Activated CD4-positive, alpha-beta memory T cell treated with anti-CD3 and anti-CD28 coated beads, Interleukin-2, amount 10 ng/mL, durations not matched to agents 7 days and 5 days (primary cell): ENCODE data around the gene SCARB1. TPM values are rescaled to one million over a fixed set of nuclear protein-coding genes. Genes with fewer than 3 reads are reported as not detected.
A peak's percentile ranks its signal among the peaks of the same experiment; 100 is the strongest.

Experiments
- CTCF ChIA-PET: fragments of 350-600 bp; sonication (Branson Sonifier 250); formaldehyde crosslinking; loops from one replicate; lab custom pipeline; 2021; ENCODE audit warnings: antibody characterized with exemption, inconsistent platforms; lab: Charles Lee
- POLR2A ChIA-PET: fragments of 350-600 bp; sonication (Branson Sonifier 250); formaldehyde crosslinking; loops from one replicate; lab custom pipeline; 2021; ENCODE audit warnings: antibody characterized with exemption; lab: Charles Lee
- DNase-seq: peaks from one replicate; pipeline ENCODE4 v3.0.0-alpha.2; 2020
- H3K27ac Mint-ChIP-seq: one replicate; pipeline ENCODE4 v1.8.0; 2021; ENCODE audit warnings: mild to moderate bottlenecking, mixed read lengths
- H3K27me3 Mint-ChIP-seq: one replicate; pipeline ENCODE4 v1.8.0; 2021; ENCODE audit warnings: mixed read lengths
- H3K36me3 Mint-ChIP-seq: one replicate; pipeline ENCODE4 v1.8.0; 2021; ENCODE audit warnings: low read depth, mixed read lengths
- H3K4me1 Mint-ChIP-seq: one replicate; pipeline ENCODE4 v1.8.0; 2021; ENCODE audit warnings: mixed read lengths
- H3K4me3 Mint-ChIP-seq: one replicate; pipeline ENCODE4 v1.8.0; 2021; ENCODE audit warnings: mild to moderate bottlenecking, mixed read lengths
- H3K9me3 Mint-ChIP-seq: one replicate; pipeline ENCODE4 v1.8.0; 2021; ENCODE audit warnings: mixed read lengths
- total RNA-seq, 2 experiments: library from RNA; stranded (reverse); gene quantifications; one replicate each; pipeline ENCODE4 v1.2.3, GENCODE V29; 2021

SCARB1 gene
- total RNA-seq, 2 experiments from 2014 or later, result 4.3 to 5.8 TPM

DNA sequence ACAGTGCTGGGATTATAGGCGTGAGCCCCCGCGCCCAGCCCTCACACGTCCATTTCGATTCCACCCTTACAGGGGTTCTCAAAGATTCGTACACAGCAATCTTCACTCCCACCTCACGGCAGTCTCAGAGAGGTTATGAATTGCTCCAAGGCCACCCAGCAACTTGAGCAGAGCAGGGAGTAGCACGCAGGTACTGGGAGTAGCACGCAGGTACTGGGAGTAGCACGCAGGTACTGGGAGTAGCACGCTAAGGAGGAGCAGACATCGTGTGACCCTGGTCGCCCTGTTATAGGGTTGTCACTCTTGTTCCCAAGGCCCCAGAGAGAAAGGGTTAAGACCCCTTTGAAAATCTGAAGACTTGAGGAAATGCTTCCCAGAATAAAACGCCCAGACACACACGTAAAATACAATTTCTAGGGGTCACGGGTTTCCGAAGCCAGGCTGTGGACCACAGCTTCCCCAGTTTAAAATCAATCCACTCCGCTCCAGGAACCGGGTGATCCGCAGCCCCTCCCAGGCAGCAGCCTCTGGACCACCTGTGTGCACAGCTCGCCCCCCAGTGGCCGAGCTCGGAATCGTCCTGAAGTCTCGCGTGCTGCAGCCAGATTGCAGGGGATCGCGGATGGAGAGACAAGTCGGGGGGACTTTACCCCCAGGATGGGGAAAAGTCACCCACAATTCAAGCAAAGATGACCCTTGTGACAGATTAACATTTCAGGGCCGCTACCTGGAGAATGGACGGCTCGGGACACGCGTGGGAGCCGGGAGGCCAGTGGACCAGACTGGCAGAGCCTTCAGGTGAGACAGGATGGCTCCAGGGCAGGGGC, 92.0 kb downstream of the SCARB1 start:
- Mint-ChIP-seq H3K27ac (no peak overlapping the region), H3K27me3 (peaks cover 31% of the 10 kb centered on the region), H3K9me3 (no peaks in the 10 kb centered on the region), H3K4me1 (peaks cover 39% of the 10 kb centered on the region), H3K36me3 (no peaks in the 10 kb centered on the region), H3K4me3 (no peak overlapping the region)
- DNase-seq, result peak; percentile 77
- ChIA-PET POLR2A (interaction anchor here (0.7 kb wide), 1 partner anchor 10 kb away, joined by 3 read pairs; no protein-coding TSS in a partner anchor), CTCF (interaction anchor here (0.6 to 2.0 kb wide), 13 partner anchors 10 to 739 kb away, joined by 3 to 16 read pairs (median 4); no protein-coding TSS in a partner anchor)

DNA sequence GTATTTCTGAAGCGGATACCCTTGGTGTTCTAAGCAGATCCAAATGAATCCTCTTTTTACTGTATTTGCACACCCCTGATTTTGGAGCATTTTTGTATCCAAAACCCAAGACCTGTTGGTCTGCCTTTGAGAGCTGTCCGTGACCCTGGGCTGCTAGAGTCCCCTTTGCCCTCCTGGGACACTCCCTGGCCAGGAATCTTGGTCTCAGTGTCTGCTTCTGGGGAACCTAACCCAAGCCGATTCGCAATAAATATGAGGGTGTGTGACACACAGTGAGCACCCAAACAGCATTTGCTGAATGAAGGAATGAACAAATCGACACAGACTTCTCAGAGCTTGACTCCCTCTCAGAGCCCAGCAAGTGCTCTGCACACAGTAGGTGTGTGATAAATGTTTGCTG, 92.9 kb downstream of the SCARB1 start:
- H3K27ac Mint-ChIP-seq, result no peak overlapping the region
- ChIA-PET CTCF (interaction anchor here (1.0 to 2.0 kb wide), 7 partner anchors 136 to 733 kb away, joined by 3 to 16 read pairs (median 4); no protein-coding TSS in a partner anchor), POLR2A (no interaction called here)
- no peaks in the 10 kb centered on the region for H3K36me3 Mint-ChIP-seq
- no peak overlapping the region for H3K4me3 Mint-ChIP-seq
- peaks cover 32% of the 10 kb centered on the region for H3K27me3 Mint-ChIP-seq
- H3K4me1 Mint-ChIP-seq, result peaks cover 34% of the 10 kb centered on the region
- peaks cover 2% of the 10 kb centered on the region for H3K9me3 Mint-ChIP-seq
- no peak for DNase-seq

DNA sequence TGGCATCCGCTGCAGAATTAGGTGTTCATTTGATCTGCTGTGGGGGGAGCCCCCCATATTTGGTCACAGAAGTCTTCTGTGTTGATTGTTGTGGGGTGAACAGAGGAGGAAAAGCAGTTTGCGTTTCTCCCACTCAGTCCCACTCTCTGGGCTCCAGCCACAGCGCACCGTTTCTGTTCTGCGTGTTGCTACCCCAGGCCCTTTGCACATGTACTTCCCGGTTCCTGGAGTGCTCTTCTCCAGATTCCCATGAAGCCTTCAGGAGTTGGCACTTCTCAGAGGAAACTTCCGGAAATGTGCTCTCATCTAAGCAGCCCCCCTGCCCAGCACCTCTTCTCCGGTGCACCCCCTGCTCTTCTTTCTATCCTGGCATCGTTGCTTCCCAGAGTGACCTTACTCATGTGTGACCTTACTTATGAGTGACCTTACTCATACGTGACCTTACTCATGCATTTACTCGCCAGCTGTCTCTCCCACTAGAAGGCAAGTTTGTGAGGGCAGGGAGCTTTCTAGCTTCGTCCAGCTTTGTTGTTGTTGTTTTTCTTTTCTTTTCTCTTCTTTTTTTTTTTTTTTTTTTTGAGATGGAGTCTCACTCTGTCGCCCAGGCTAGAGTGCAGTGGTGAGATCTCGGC, 93.7 kb downstream of the SCARB1 start:
- Mint-ChIP-seq H3K27me3 (peaks cover 33% of the 10 kb centered on the region), H3K4me3 (no peak overlapping the region), H3K4me1 (peaks cover 28% of the 10 kb centered on the region), H3K36me3 (peaks cover 4% of the 10 kb centered on the region), H3K9me3 (peaks cover 9% of the 10 kb centered on the region), H3K27ac (no peak overlapping the region)
- ChIA-PET CTCF (interaction anchor here (1.0 to 1.4 kb wide), 2 partner anchors 137 to 304 kb away, joined by 3 read pairs; no protein-coding TSS in a partner anchor), POLR2A (no interaction called here)
- DNase-seq, result no peak

DNA sequence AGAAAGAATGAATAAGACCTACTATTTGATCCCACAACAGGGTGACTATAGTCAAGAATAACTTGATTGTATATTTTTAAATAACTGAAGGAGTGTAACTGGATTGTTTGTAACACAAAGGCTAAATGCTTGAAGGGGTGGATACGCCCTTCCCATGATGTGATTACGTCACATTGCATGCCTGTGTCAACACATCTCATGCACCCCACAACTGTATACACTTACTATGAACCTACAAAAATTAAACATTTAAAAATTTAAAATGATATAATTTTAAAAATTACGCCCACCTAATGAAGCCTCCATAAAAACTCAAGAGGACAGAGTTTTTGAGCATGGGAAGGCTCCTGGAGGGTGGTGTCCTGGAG, 94.5 kb downstream of the SCARB1 start:
- no peak overlapping the region for H3K27ac Mint-ChIP-seq
- no peak for DNase-seq
- peaks cover 4% of the 10 kb centered on the region for H3K36me3 Mint-ChIP-seq
- ChIA-PET POLR2A (no interaction called here), CTCF (interaction anchor here (0.6 kb wide), 1 partner anchor 82 kb away, joined by 3 read pairs; no protein-coding TSS in a partner anchor)
- H3K4me1 Mint-ChIP-seq, result peaks cover 20% of the 10 kb centered on the region
- H3K27me3 Mint-ChIP-seq, result peaks cover 37% of the 10 kb centered on the region
- H3K4me3 Mint-ChIP-seq, result no peak overlapping the region
- peaks cover 17% of the 10 kb centered on the region for H3K9me3 Mint-ChIP-seq

DNA sequence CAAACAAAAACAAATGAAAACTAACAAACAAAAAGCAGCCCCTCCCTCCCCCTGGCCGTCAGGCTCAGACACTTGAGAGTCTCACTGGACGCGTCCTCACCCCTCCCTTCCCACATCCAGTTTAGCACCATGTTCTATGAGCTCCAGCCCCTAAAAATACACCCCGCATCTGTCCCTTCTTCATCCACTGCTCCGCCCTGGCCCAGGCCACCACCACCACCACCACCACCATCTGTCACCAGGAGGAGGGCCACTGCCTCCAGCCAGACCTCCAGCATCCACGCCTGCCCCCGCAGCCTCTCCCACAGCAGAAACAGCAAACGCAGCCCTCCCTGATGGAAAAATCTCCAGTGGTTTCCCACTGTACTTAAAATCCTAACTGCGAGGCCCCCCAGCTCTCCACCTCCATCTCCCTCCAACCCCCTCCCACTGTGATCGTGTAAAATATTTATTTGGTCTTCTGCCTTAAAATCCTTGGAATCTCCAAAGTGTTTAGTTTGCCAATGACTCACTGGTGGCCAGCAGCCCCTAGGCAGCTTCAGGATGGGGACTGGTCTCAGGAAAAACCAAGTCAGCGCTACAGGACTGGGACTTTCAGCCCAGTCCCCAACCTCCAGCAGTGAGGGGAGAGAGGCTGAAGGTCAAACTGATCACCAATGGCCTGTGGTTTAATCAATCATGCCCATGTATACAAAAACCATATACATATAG, 95.1 kb downstream of the SCARB1 start:
- Mint-ChIP-seq H3K27me3 (peaks cover 37% of the 10 kb centered on the region), H3K4me3 (no peak overlapping the region), H3K9me3 (peaks cover 18% of the 10 kb centered on the region), H3K36me3 (peaks cover 4% of the 10 kb centered on the region), H3K4me1 (peaks cover 14% of the 10 kb centered on the region), H3K27ac (no peak overlapping the region)
- ChIA-PET CTCF (interaction anchor here (0.6 kb wide), 1 partner anchor 83 kb away, joined by 3 read pairs; no protein-coding TSS in a partner anchor), POLR2A (no interaction called here)
- DNase-seq, result no peak

DNA sequence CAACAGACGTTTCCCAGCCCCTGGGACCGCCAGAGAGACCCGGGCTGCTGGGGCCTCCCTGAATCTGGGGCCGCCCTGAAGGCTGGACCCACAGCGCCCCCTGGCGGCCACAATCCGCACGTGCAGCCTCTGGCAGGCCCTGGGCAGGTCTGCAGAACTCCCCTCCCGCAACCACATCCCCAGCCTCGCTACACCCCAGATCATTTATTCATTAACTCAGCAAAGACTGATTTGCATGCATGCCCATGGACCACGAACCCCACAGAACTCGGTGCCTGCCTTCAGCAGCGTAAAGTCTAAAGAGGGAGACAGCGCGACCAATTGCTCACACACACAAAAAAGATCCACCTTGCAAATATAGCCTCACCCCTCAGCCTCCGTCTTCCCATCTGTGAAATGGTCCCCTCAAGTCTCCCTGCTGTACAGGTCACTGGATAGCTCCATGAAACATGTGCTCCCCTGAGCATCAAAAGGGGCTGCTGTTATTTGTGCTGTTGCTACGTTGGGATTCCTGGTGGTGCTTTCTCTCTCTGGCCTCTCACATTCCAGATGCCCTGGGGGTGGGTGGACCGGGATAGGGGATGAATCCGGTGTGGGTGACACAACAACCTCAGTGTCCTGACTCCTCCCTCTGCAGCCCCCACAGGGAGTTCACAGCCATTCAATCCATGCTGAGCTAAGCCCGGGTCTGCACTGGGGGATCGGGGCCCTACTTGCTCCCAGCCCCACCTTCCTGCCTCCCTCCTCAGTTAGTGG, 96.4 kb downstream of the SCARB1 start:
- peak; percentile 83 for DNase-seq
- peaks cover 9% of the 10 kb centered on the region for H3K4me1 Mint-ChIP-seq
- peaks cover 4% of the 10 kb centered on the region for H3K36me3 Mint-ChIP-seq
- ChIA-PET POLR2A (no interaction called here), CTCF (interaction anchor here (1.6 to 3.3 kb wide), 2 partner anchors 728 to 731 kb away, joined by 3 to 13 read pairs; no protein-coding TSS in a partner anchor)
- H3K4me3 Mint-ChIP-seq, result no peak overlapping the region
- peaks cover 36% of the 10 kb centered on the region for H3K27me3 Mint-ChIP-seq
- no peak overlapping the region for H3K27ac Mint-ChIP-seq
- peaks cover 18% of the 10 kb centered on the region for H3K9me3 Mint-ChIP-seq

DNA sequence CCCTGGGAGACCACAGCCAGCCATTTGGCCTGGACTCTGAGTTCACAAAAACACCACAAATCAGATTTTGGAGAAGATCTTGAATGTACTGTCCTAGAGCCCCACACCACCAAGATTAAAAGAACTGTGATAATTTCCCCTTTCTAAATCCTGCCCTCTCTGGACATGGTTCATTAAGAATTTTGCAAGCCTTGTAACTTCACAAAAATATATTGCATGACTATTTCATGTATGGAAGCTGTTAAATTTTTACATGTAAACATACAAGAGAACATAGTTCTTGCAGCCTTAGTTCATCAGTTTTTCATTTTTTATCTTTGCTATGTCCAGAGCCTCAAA, 97.0 kb downstream of the SCARB1 start:
- CTCF ChIA-PET, result interaction anchor here (1.2 to 3.3 kb wide), 4 partner anchors 10 to 730 kb away, joined by 3 to 13 read pairs (median 3); no protein-coding TSS in a partner anchor
- Mint-ChIP-seq H3K4me1 (peaks cover 6% of the 10 kb centered on the region), H3K4me3 (no peak overlapping the region), H3K9me3 (peaks cover 18% of the 10 kb centered on the region), H3K27me3 (peaks cover 34% of the 10 kb centered on the region), H3K27ac (no peak overlapping the region), H3K36me3 (peaks cover 4% of the 10 kb centered on the region)
- POLR2A ChIA-PET, result no interaction called here
- DNase-seq, result no peak

DNA sequence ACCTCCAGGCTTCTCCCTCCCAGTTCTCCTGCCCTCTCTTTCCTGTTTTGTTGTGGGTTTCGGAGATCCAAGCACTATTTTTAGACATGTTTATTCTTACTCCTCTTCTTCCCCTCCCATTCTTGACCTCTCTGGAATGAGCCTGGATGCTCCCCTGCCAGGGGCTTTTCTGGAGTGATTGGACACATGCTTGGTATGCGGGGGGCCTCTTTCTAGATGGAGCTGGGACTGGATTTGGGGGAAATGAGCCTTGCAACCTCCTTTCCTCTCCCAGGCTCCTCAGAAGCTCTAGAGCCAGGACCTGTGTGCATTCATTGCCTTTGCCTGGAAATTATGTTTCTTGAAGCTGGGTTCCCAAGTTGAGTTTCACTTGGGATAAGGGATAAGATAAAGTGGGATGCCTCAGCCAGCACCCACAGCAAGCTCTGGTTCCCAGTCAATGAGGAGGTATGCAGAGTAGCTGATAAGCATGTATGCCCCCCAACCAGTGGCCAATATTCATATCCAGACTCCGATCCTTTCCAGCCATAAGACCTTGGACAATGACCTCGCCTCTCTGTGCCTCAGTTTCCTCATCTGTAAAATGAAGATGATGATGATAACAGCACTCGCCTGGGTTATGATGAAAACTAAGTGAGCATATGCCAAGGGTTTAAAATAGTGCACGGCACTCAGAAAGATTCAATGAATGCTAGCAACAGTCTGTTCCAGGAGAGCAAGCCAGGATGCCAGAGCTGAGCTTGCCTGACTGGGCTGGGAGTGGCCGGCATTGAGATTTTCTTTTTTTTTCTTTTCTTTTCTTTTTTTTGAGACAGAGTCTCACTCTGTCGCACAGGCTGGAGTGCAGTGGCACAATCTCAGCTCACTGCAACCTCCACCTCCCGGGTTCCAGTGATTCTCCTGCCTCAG, 97.8 kb downstream of the SCARB1 start:
- H3K9me3 Mint-ChIP-seq, result peaks cover 18% of the 10 kb centered on the region
- no peak overlapping the region for H3K27ac Mint-ChIP-seq
- peaks cover 5% of the 10 kb centered on the region for H3K4me1 Mint-ChIP-seq
- CTCF ChIA-PET, result interaction anchor here (1.1 to 3.3 kb wide), 7 partner anchors 9 to 736 kb away, joined by 3 to 13 read pairs (median 3); no protein-coding TSS in a partner anchor
- no peak for DNase-seq
- POLR2A ChIA-PET, result no interaction called here
- no peak overlapping the region for H3K4me3 Mint-ChIP-seq
- H3K36me3 Mint-ChIP-seq, result peaks cover 4% of the 10 kb centered on the region
- peaks cover 30% of the 10 kb centered on the region for H3K27me3 Mint-ChIP-seq

DNA sequence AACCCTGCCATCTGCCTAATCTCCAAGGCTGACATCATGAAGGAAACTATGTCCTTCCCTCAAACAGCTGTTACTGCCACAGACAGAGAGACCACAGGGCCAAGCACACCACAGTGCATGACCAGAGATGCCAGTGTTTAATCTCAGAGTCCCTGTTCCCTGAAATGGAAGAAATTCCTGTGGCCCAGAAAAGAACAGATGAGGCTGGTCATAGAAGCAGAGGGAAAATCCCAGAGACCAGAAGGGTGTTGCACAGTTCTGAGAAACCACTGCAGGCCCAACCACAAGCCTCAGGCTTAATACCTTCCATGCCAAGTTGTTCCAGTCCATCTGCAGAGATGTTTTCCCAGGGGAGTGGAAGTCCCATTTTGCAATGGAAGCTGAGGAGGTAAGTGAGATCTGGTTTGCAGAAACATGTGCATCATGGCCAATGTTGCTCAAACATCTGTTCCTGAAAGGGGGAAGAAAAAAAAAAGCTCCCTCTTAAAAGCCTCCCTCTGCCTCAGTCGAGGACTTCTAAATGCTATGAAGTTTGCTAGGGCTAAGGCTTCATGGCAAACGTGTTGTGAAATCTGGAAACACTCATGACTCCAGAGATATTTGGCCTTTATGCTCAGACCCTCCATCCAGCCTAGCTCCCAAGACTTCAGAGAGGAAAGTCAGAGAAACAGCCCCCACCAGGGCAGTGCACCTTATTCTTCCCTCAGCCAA, 98.6 kb downstream of the SCARB1 start:
- no peak for DNase-seq
- ChIA-PET POLR2A (interaction anchor here (0.6 kb wide), 1 partner anchor 159 kb away, joined by 3 read pairs; no protein-coding TSS in a partner anchor), CTCF (interaction anchor here (0.7 to 3.3 kb wide), 13 partner anchors 9 to 735 kb away, joined by 3 to 13 read pairs (median 3); no protein-coding TSS in a partner anchor)
- peaks cover 4% of the 10 kb centered on the region for H3K36me3 Mint-ChIP-seq
- H3K27me3 Mint-ChIP-seq, result peaks cover 31% of the 10 kb centered on the region
- H3K4me3 Mint-ChIP-seq, result no peak overlapping the region
- no peak overlapping the region for H3K27ac Mint-ChIP-seq
- peaks cover 18% of the 10 kb centered on the region for H3K9me3 Mint-ChIP-seq
- H3K4me1 Mint-ChIP-seq, result peaks cover 5% of the 10 kb centered on the region

DNA sequence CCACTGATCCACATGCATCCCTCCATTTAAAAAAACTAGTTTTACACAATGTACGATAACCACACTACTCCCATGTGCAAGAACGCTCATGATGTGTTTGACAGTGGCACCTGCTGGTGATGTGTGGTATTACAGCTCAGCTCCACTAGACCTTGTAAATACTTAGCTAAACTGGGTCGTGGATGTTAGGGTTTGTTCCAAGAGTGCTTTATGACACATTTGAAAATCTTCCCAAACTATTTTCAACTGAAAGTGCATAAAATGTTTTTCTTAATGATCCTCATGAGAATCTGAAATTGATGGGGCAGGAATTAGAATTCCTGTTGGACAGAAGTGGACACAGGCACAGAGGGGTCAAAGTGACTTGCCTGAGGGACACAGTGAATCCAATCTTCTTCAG, 99.2 kb downstream of the SCARB1 start:
- H3K27me3 Mint-ChIP-seq, result peaks cover 27% of the 10 kb centered on the region
- H3K9me3 Mint-ChIP-seq, result peaks cover 18% of the 10 kb centered on the region
- H3K4me3 Mint-ChIP-seq, result no peak overlapping the region
- CTCF ChIA-PET, result interaction anchor here (0.9 to 3.3 kb wide), 11 partner anchors 9 to 734 kb away, joined by 3 to 13 read pairs (median 3); no protein-coding TSS in a partner anchor
- peaks cover 4% of the 10 kb centered on the region for H3K36me3 Mint-ChIP-seq
- H3K4me1 Mint-ChIP-seq, result peaks cover 5% of the 10 kb centered on the region
- no peak overlapping the region for H3K27ac Mint-ChIP-seq
- DNase-seq, result peak; percentile 29
- POLR2A ChIA-PET, result interaction anchor here (0.6 kb wide), 1 partner anchor 159 kb away, joined by 3 read pairs; no protein-coding TSS in a partner anchor

DNA sequence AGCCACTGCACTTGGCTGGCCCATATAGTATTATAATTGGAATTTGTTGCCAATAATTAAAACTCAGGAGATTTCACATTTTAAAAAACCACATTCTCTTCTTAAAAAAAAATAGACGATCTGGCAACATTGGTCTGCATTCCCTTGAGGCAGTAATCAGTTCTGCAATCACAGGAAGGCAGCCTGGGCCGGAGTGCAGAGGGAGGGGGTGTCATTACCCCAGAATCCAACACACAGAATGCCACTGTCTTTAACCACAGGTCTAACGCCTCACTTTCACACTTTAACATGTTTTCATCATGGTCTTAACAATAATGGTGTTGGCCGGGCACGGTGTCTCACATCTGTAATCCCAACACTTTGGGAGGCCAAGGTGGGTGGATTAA, 100.1 kb downstream of the SCARB1 start:
- CTCF ChIA-PET, result interaction anchor here (1.3 to 2.8 kb wide), 4 partner anchors 8 to 731 kb away, joined by 3 to 12 read pairs (median 3); no protein-coding TSS in a partner anchor

More for the DNA sequence above, 100.1 kb downstream of the SCARB1 start:
- POLR2A ChIA-PET, result no interaction called here
- no peak overlapping the region for H3K27ac Mint-ChIP-seq
- peaks cover 4% of the 10 kb centered on the region for H3K36me3 Mint-ChIP-seq
- no peak for DNase-seq
- H3K4me3 Mint-ChIP-seq, result no peak overlapping the region
- H3K9me3 Mint-ChIP-seq, result peaks cover 18% of the 10 kb centered on the region
- H3K27me3 Mint-ChIP-seq, result peaks cover 27% of the 10 kb centered on the region
- peaks cover 5% of the 10 kb centered on the region for H3K4me1 Mint-ChIP-seq
